GM18907 (cell line): ENCODE results near the gene ZNF341.

Experiments
- ATAC-seq: cut with Tn5 transposase; IDR thresholded peaks from one replicate; pipeline ENCODE4 v1.9.1; 2021; ENCODE audit warnings: mild to moderate bottlenecking, moderate library complexity; ENCODE audit not compliant: unreplicated experiment

The ZNF341 gene

DNA sequence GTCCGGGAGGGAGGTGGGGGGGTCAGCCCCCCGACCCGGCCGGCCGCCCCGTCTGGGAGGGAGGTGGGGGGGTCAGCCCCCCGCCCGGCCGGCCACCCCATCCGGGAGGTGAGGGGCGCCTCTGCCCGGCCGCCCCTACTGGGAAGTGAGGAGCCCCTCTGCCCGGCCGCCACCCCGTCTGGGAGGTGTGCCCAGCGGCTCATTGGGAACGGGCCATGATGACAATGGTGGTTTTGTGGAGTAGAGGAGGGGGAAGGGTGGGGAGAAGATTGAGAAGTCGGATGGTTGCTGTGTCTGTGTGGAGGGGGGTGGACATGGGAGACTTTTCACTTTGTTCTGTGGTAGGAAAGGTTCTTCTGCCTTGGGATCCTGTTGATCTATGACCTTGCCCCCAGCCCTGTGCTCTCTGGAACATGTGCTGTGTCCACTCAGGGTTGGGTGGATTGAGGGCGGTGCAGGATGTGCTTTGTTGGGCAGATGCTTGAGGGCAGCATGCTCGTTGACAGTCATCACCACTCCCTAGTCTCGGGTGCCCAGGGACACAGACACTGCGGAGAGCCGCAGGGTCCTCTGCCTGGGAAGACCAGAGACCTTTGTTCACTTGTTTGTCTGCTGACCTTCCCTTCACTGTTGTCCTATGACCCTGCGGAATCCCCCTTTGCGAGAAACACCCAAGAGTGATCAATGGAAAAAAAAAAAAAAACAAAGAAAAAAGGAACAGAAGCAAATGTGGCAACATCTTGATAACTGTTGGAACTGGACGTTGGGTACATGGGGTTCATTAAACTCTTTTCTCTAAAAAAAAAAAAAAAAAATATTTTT is 30.0 kb upstream of the ZNF341 start:
- ATAC-seq = no peak

DNA sequence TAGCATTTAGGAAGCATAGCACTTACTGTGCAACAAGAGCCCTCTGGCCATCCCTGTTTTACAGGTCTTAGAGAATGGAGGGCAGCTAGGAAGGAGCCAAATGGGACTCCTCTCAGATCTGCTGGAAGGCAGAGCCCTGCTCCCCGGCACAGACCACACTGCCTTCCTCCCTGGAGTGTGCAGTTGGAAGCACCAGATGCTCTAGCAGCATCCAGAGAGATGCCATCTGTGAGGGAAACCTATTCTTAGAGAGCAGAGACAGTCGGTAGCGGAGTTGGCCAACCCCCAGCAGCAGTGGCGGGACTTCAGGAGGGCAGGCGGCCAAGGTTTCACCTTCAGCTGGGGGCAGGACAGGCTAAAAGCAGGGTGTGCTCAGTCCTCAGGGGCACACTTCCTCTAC is 28.9 kb upstream of the ZNF341 start:
- no peak for ATAC-seq

DNA sequence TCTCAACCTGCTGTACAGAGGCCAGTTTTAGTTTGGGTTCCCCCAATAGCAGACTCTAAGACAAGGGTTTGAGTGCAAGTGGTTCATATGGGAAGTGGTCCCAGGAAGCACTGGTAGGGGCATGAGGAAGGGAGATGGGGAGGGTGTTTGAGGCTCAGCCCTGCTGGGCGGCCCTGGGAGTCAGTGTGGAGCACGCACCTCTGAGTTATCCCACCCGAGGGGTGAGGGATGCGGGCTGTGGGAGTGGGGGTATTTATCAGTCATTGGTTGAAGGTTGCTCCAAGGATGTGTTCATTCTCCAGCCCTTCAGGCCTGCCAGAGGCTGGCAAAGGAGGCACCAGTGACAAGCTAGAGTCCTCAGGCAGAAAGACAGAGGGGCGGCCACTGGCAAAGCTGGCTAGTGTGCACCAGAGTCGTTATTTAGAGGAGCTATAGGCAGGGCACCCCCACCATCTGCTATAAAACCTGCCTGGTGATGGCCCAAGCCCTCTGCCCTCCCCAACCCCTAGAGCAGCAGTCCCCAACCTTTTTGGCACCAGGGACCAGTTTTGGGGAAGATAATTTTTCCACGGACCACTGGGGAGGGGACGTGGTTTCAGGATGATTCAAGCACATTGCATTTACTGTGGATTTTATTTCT is 28.2 kb upstream of the ZNF341 start:
- no peak for ATAC-seq

DNA sequence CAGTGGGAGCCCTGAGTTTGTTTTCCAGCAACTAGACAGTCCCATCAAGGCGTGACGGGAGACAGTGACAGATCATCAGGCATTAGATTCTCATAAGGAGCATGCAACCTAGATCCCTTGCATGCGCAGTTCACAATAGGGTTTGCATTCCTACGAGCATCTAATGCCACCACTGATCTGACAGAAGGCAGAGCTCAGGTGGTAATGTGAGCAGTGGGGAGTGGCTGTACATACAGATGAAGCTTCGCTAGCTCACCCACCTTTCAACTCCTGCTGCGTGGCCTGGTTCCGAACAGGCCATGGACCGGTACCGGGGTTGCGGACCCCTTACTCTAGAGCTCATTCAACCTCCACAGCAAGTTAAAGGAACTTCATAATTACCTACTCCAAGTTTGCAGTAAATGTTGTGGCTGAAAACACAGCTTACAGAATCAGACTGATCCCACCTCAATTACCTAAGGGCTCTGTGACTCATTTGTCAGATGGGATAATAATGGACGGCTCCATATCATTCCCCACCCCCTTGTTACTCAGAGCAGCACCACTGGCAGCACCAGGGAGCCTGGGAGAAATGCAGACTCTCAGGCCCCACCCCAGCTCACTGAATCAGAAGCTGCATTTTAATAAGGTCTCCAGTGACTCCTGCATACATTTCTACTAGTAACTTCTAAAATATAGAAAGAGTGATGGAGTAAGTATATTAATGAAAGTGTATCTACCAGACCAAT is 27.4 kb upstream of the ZNF341 start:
- ATAC-seq = no peak

DNA sequence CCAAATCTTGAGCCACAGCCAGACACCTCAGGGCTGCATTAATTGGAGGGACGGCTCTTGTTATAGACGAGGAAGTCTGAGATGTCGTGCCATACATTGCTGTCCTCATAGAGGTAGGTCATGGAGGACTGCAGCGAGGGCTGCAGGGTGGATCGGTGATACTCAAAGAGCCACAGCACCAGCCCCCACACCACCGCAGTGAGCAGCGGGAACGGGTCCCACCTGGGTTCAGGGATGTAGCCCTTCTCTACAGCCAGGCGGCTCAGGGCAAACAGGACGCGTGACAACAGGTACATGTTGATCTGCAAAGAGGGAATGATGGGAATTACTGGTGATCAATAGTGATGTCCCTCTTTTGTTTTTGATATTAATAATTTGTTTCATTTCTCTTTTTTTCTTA is 24.1 kb upstream of the ZNF341 start:
- ATAC-seq = no peak

DNA sequence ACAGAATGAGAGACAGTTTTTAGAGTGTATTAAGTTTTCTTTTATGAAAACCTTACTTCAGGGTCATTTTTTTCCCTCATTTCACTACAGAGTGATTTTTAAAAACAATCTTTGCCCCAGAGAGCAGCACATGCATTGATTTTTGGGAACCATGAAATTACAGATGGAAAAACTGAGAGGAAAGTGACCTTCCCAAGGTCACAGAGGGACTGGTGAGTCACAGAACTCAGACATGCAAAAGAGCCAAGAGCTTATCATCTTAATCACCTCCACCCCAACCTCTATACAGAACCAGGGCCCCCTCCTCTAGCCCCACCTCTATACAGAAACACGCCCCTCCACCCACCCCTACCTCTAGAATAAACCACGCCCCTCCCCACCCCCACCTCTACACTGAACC is 22.4 kb upstream of the ZNF341 start:
- no peak for ATAC-seq

DNA sequence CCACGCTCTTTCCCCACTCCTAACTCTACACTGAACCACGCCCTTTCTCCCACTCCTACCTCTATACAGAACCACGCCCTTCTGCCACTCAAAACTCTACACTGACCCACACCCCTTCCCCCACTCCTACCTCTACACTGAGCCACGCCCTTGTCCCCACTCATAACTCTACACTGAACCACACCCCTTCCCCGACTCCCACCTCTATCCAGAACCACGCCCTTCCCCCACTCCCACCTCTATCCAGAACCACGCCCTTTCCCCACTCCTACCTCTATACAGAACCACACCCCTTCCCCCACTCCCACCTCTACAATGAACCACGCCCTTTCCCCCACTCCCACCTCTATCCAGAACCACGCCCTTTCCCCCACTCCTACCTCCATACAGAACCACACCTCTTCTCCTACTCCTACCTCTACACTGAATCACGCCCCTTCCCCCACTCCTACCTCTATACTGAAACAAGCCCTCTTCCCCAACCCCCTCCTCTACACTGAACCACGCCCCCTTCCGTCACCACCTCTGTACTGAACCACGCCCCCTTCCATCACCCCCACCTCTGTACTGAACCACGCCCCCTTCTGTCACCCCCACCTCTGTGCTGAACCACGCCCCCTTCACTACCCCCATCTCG is 21.8 kb upstream of the ZNF341 start:
- ATAC-seq = no peak

DNA sequence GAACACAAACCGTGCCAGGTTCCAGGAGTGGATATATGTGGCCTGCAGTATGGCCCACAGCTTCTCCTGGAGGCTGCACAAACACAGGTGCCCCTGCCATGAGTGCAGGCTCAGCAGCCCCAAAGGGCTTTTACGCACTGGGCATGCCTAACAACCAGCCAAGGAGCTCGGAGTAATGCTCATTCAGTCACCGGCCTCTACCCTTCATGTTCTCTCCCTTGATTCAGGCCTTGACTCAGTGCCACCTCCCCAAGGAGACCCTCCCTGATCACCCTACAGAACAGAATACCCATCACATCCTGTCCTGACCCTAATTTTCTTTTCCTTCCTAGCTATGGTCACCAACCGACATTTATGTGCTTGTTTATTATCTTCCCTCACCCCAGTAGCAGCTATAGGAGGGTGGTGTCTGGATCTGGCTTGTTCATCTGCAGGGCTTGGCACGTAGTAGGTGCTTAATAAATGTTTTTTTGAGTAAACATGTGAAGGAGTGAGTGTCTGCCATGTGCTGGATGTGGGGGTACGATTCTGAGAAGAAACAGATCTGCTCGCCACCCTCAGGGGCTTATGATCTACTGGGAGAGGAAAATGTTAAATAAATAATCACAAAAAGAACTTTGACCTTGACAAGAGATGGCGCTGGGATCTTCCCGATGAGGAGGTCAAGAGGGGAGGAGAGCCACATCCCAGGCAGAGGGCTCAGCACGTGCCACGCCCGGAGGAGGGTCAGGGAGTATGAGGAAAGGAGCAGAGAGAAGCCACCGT is 20.9 kb upstream of the ZNF341 start:
- no peak for ATAC-seq

DNA sequence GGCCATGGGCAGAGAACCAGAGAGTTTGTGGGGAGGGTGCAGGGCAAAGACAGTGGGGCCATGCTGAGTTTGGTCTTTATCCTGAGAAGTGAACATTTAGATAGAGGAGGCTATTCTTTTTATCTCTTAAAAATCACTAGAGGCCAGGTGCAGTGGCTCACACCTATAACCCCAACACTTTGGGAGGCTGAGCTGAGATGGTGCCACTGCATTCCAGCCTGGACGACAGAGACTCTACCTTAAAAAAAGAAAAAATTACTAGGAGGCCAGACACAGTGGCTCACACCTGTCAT is 20.4 kb upstream of the ZNF341 start:
- no peak for ATAC-seq

DNA sequence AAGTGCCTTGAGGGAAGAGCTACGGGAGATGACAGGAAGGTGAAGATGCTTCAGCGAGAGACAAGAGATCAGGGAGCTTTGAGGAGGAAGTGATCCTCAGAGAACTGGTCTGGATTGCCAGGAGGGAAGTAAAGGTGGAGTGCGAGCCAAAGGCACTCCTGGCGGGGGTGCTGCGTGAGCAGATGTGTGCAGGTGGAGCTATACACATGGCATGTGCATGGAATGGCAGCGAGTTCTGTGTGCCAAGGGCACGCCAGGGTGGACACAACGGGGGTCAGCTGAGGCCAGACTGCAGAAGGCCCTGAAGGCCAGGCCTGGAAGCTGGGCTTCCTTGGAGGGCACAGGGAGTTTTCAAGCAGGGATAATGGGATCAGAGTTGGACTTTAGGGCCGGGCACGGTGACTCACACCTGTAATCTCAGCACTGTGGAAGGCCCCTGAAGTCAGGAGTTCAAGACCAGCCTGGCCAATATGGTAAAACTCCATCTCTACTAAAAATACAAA is 17.9 kb upstream of the ZNF341 start:
- ATAC-seq = no peak

DNA sequence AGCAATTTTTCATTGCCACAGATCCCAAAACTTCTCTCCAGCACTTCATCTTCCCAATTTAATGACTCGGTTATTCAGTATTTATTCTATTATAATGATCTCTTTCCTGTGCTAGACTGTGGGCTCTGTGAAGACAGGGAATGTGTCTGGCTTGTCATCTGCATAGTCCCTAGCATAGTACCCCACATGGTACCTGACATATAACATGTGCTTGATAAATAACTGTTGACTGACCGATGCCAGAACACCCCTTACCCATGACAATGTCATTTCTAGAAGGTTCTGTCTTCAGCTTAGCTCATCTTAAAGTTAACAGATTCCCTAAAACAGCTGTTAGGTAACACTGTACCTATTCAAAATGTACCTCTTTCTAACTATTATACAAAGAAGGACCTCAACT is 15.3 kb upstream of the ZNF341 start:
- no peak for ATAC-seq

DNA sequence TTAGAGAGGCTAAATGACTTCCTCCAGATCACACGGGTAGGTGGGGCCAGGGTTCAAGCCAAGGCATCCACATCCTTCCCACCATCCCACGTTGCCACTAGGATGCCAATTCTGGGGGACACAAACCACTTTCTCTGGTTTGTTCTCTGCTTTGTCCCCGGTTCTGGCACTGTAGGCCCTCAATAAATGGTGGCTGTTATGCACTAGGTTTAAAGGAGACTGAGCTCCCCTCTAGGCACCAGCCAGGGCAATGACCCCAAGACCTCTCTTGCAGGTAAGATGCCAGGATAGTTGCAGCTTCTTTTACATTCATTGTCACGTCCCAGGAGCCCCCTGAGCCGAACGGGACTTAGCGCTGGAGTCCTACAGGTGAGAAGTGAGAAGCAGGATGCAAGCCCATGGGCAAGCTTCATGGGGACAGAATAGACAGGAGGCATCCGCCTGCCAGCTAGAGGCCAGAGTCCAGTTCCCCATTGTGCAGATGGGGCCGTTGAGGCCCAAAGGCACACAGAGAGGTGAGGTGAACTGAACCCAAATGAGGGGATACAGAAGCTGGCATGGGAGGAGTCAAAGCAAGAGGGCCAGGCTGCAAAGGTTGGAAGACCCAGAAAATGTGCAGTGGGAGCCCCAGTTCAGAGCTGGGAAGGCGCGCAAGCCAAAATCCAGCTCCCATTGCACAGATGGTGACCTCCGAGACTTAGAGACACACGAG is 12.4 kb upstream of the ZNF341 start:
- peak; percentile 5 for ATAC-seq

DNA sequence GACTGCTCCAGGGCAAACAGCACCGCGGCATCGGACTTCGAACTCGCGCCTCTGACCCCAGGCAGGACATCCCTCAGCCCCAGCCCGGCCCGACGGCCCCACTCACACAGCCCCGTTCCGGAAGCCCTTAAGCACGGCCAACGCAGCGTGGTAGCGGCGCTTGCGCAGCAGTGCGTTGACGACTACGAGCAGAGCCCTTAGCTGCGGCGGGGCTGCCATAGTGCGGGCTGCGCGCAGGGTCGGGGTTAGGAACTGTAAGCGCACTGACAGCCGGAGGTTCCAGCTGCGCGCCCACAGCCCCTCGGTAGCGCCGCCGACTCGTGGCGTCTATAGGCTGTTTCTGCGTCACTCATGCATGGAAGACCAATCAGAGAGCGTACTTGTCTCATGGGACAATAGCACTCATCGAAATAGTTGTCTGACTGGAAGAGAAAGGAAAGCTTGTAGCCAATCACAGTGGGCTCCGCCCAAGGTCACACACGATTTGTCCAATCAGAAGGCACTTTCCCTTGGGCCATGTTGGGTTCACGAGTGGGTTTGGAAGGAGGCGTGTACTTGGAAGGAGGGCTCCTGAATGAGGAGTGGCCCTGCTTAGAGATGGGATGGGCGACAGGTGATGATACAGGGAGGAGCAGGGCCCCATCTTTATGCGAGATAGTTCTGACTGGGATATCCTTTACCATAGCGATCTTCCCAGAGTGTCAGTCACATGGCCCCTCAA is 11.6 kb upstream of the ZNF341 start, which contains the start of gene PXMP4:
PXMP4 (minus strand) TSS at position 322 of the 721 bp plus-strand sequence; CDS start at position 219, 103 bp downstream.
- ATAC-seq = peak; percentile 92

DNA sequence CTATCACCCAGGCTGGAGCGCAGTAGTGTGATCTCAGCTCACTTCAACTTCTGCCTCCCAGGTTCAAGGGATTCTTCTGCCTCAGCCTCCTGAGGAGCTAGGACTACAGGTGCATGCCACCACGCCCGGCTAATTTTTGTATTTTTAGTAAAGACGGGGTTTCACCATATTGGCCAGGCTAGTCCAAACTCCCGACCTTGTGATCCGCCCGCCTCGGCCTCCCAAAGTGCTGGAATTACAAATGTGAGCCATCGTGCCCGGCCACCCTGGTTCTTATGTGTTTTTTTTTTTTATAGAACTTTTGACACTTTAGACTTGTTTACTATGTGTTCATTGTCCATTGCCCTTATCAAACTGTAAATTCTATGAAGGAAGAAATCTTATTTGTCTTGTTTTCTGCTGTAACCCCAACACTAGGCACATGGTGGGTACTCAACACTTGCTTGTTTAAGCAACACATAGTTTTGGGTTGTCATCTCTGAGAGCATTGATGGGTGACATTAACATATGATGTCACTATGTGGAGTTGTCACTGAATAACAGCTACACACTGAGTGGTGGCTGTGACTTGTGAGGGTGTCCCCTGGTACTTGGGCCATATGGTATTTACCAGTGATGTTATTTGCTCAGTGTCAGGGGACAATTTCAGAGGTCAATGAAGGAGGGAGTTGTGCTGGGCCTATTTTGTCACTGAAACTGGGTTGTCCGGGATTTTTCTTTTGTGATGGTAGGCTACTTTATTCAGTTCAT is 10.2 kb upstream of the ZNF341 start:
- ATAC-seq = no peak

DNA sequence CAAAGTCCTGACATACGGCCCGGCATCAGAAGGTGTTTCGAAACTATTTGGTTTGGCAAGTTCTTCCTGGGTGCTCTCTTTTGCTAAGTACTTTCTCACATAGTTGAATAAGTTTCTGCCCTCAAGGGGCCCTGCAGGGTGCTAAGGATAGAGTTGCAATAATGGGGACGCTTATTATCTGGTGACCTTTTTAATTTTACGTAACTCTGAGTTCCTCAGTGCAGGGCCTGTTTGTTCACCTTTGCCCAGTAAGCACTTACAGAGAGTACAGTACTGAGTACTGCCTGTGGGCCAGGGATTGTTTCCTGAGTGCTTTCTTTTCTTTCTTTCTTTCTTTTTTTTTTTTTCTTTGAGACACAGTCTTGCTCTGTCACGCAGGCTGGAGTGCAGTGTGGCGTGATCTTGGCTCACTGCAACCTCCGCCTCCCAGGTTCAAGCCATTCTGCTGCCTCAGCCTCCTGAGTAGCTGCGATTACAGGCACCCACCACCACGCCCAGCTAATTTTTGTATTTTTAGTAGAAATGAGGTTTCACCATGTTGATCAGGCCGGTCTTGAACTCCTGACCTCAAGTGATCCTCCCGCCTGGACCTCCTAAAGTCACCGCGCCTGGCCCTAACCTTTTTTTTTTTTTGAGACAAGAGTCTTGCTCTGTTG is 7.2 kb upstream of the ZNF341 start:
- ATAC-seq = no peak

DNA sequence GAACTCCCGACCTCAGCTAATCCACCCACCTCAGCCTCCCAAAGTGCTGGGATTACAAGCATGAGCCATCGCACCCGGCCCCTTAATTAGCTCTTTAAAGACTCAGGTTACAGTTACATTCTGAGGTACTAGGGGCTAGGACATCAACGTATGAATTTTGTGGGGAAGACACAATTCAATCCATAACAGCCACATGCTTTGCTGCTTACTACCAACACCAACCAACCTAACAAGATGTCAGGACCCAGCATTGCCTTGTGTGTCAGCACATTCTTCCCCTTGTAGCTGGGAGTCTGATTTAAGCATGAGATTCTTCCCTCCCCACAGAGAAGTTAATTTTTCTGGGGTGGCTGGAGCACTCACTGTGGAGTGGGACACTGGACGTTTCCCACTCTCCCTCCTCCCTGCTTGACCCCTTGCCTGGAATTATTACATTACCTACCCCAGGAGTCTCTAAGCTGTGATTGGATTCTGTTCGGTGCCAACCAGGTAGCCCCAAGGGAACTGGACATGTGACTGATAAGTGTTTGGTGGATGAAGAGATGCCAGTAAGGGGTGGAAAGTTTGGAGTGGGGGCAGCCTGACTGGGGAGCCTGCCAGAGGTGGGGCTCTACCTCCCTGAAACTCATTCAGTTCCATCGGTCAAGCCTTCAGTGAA is 6.1 kb upstream of the ZNF341 start:
- no peak for ATAC-seq

DNA sequence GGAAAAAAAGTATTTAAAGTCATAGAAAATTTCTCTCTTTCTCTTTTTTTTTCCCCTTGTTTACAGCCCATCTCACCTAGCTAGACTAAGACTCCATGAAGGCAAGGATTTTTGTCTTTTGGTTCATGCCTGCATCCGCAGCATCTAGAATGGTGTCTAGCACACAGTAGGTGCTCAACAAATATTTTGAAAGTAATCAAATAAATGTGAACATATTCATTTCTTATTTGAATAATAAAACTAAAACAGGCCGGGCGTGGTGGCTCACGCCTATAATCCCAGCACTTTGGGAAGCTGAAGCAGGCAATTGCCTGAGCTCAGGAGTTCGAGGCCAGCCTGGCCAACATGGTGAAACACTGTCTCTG is 4.7 kb upstream of the ZNF341 start:
- no peak for ATAC-seq

DNA sequence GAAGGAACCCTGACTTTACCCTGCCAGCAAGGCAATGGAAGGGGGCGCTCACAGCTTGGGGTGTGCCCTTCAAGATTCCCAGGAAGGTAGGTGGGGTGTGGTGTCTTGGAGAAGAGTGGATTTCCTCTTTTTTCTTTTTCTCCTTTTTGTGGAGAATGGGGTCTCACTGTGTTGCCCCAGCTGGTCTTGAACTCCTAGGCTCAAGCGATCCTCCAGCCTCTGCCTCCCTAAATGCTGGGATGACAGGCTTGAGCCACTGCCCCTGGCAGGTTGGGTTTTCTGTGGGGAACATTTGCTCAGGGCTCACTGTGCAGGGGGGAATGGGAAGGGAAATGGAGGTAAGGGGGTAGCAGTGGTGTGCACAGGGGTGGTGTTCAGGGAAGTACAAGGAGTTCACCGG is 4.0 kb upstream of the ZNF341 start:
- no peak for ATAC-seq
